ENCODE measurements around the gene RPTOR. TPM values are rescaled to one million over a fixed set of nuclear protein-coding genes. Genes with fewer than 3 reads are reported as not detected.
A peak's percentile ranks its signal among the peaks of the same experiment; 100 is the strongest.
"Not testable (repeated sequence)": the region's sequence is repeated elsewhere in the genome, so short reads cannot be mapped to it uniquely, and the experiment has no call there.

RPTOR gene
- polyA plus RNA-seq, 1 donor (not counting 4 experiments of a cell fraction or from before 2014, with no cell fraction given) = 4.0 TPM

DNA sequence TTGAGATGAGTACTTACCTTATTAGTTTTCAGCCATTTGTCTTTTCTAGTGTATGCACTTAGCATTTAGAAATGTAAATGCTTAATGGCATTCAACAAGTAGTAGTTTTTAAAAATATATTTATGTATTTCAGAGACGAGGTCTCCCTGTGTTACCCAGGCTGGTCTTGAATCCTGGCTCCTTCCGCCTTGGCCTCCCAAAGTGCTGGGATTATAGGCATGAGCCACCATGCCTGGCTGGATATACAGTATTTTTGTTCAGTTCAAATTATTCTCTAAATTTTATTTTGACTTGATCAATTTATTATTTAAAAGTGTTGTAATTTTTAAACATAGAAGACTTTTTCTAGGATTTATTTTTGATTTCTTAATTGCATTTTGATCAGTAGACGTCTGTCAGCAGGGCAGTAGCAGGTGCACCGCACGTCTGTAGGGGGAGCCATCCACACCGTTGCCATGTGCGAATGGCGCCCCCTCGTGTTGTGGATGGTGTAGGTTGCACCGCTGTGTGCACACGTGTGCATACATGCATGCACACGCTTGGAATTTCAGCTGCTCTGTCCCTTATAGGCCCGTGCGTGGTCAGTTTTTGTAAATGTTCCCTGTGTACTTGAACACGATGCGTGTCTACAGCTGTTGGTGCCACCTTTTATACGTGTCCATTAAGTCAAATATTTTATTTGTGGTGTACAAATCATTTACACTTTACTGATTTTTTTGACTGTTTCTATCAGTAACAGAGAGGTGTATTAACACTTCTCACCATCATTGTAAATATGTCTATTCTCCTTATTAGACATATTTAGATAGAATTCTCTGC lies 30.6 kb downstream of the RPTOR start:
- Histone ChIP-seq H3K36me3 (ENCODE audit: control insufficient read depth in 2 of 2, extremely low read depth in 1 of 2, insufficient read depth in 2 of 2, low read length in 2 of 2) (no peaks in the 10 kb centered on the region), H3K9me3 (ENCODE audit: control insufficient read depth, low read depth, low read length) (no peaks in the 10 kb centered on the region), H4K20me1 (ENCODE audit: control insufficient read depth, extremely low read depth, insufficient read depth, low read length) (no peaks in the 10 kb centered on the region), H3K27me3 (ENCODE audit: control insufficient read depth, extremely low read depth, insufficient read depth, low read length) (no peaks in the 10 kb centered on the region), H3K4me2 (ENCODE audit: control insufficient read depth, extremely low read depth, insufficient read depth, low read depth, low read length) (peak overlapping the region; percentile 43), H3K4me3 (ENCODE audit: control insufficient read depth in 2 of 3, extremely low read depth in 1 of 3, insufficient read depth in 2 of 3, low read depth in 1 of 3, low read length in 3 of 3) (no peak overlapping the region), H2AFZ (ENCODE audit: control insufficient read depth, low read length) (no peak overlapping the region), H3K79me2 (ENCODE audit: control insufficient read depth, insufficient read depth, low read length) (peaks cover 54% of the 10 kb centered on the region), H3K9ac (ENCODE audit: control insufficient read depth, extremely low read depth, insufficient read depth, low read length) (peak overlapping the region; percentile 19), H3K9me1 (ENCODE audit: control insufficient read depth, extremely low read depth, insufficient read depth, low read length) (no peaks in the 10 kb centered on the region), H3K4me1 (ENCODE audit: control insufficient read depth, extremely low read depth, insufficient read depth, low read length) (peaks cover 4% of the 10 kb centered on the region), H3K27ac (ENCODE audit: control insufficient read depth, insufficient read depth, low read length) (no peak overlapping the region)
- TF ChIP-seq, protein P1, sequence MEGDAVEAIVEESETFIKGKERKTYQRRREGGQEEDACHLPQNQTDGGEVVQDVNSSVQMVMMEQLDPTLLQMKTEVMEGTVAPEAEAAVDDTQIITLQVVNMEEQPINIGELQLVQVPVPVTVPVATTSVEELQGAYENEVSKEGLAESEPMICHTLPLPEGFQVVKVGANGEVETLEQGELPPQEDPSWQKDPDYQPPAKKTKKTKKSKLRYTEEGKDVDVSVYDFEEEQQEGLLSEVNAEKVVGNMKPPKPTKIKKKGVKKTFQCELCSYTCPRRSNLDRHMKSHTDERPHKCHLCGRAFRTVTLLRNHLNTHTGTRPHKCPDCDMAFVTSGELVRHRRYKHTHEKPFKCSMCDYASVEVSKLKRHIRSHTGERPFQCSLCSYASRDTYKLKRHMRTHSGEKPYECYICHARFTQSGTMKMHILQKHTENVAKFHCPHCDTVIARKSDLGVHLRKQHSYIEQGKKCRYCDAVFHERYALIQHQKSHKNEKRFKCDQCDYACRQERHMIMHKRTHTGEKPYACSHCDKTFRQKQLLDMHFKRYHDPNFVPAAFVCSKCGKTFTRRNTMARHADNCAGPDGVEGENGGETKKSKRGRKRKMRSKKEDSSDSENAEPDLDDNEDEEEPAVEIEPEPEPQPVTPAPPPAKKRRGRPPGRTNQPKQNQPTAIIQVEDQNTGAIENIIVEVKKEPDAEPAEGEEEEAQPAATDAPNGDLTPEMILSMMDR (optimal IDR thresholded peaks at IDR 0.05 in 1 of 3, IDR thresholded peaks at IDR 0.05 in 1 of 3, conservative IDR thresholded peaks at IDR 0.05 in 1 of 3; ENCODE audit: extremely low read depth in 1 of 3, insufficient read depth in 2 of 3, low read length in 3 of 3) = peak; percentile 100
- no peak for TF ChIP-seq EZH2 (IDR thresholded peaks at IDR 0.05; ENCODE audit: low read length)
- dilution Hi-C loops (cut with MboI; ENCODE audit: extremely low pct_ligation_motif_present, low sequenced_read_pairs) = no loop called here
- peak; percentile 77 for DNase-seq (ENCODE audit: low read depth, low spot score)
- FAIRE-seq = peak; percentile 77

GRCh38 chr17:80577876-80578570 lies 33.4 kb downstream of the RPTOR start:
- H3K4me2 ChIP-seq (ENCODE audit: control insufficient read depth, extremely low read depth, insufficient read depth, low read depth, low read length) = no peak overlapping the region
- no peaks in the 10 kb centered on the region for H4K20me1 ChIP-seq (ENCODE audit: control insufficient read depth, extremely low read depth, insufficient read depth, low read length)
- H3K9me1 ChIP-seq (ENCODE audit: control insufficient read depth, extremely low read depth, insufficient read depth, low read length) = no peaks in the 10 kb centered on the region
- peaks cover 4% of the 10 kb centered on the region for H3K4me1 ChIP-seq (ENCODE audit: control insufficient read depth, extremely low read depth, insufficient read depth, low read length)
- H3K36me3 ChIP-seq (ENCODE audit: control insufficient read depth in 2 of 2, extremely low read depth in 1 of 2, insufficient read depth in 2 of 2, low read length in 2 of 2) = peaks cover 0 to 2% of the 10 kb centered on the region in 2 experiments
- no peak overlapping the region for H3K27ac ChIP-seq (ENCODE audit: control insufficient read depth, insufficient read depth, low read length)
- dilution Hi-C loops (cut with MboI; ENCODE audit: extremely low pct_ligation_motif_present, low sequenced_read_pairs) = no loop called here
- no peak overlapping the region for H3K9ac ChIP-seq (ENCODE audit: control insufficient read depth, extremely low read depth, insufficient read depth, low read length)
- FAIRE-seq = no peak
- no peaks in the 10 kb centered on the region for H3K27me3 ChIP-seq (ENCODE audit: control insufficient read depth, extremely low read depth, insufficient read depth, low read length)
- peaks cover 49% of the 10 kb centered on the region for H3K79me2 ChIP-seq (ENCODE audit: control insufficient read depth, insufficient read depth, low read length)
- H3K9me3 ChIP-seq (ENCODE audit: control insufficient read depth, low read depth, low read length) = no peaks in the 10 kb centered on the region
- no peak for DNase-seq (ENCODE audit: low read depth, low spot score)
- TF ChIP-seq, protein P1 (optimal IDR thresholded peaks at IDR 0.05 in 1 of 3, IDR thresholded peaks at IDR 0.05 in 1 of 3, conservative IDR thresholded peaks at IDR 0.05 in 1 of 3; ENCODE audit: extremely low read depth in 1 of 3, insufficient read depth in 2 of 3, low read length in 3 of 3) = no peak
- TF ChIP-seq EZH2 (IDR thresholded peaks at IDR 0.05; ENCODE audit: low read length) = no peak
- H2AFZ ChIP-seq (ENCODE audit: control insufficient read depth, low read length) = no peak overlapping the region
- H3K4me3 ChIP-seq (ENCODE audit: control insufficient read depth in 2 of 3, extremely low read depth in 1 of 3, insufficient read depth in 2 of 3, low read depth in 1 of 3, low read length in 3 of 3) = no peak overlapping the region

DNA sequence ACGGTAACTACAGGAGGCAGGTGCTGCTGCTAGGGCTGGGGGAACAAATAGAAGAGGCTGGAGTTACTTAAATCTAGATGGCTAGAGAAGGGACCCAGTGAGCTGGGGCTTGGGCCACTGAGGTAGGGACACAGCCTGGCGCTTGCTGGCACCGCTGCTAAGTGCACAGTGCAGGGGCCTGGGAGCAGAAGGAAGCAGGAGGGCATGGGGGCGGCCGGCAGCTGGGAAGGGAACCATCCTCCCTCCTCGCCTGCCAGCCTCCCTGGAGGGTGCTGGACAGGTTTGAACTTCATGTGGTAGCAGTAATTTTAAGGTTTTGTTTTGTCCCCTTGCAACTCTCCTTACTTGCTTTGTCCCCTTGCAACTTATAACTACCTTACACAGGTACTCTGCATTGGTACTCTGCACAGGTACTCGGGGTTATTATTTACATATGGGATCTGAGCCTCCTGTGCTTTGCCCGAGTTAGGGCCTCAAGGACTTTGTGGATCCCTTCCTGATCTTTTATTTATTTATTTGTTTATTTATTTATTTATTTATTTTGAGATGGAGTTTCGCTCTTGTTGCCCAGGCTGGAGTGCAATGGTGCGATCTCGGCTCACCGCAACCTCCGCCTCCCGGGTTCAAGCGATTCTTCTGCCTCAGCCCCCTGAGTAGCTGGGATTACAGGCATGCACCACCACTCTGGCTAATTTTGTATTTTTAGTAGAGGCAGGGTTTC lies 34.2 kb downstream of the RPTOR start:
- FAIRE-seq; H3K27ac ChIP-seq (ENCODE audit: control insufficient read depth, insufficient read depth, low read length); H4K20me1 ChIP-seq (ENCODE audit: control insufficient read depth, extremely low read depth, insufficient read depth, low read length); H3K9ac ChIP-seq (ENCODE audit: control insufficient read depth, extremely low read depth, insufficient read depth, low read length); H2AFZ ChIP-seq (ENCODE audit: control insufficient read depth, low read length); dilution Hi-C loops (cut with MboI; ENCODE audit: extremely low pct_ligation_motif_present, low sequenced_read_pairs); H3K9me1 ChIP-seq (ENCODE audit: control insufficient read depth, extremely low read depth, insufficient read depth, low read length); H3K27me3 ChIP-seq (ENCODE audit: control insufficient read depth, extremely low read depth, insufficient read depth, low read length); H3K9me3 ChIP-seq (ENCODE audit: control insufficient read depth, low read depth, low read length); H3K4me1 ChIP-seq (ENCODE audit: control insufficient read depth, extremely low read depth, insufficient read depth, low read length); DNase-seq (ENCODE audit: low read depth, low spot score); H3K36me3 ChIP-seq (ENCODE audit: control insufficient read depth in 2 of 2, extremely low read depth in 1 of 2, insufficient read depth in 2 of 2, low read length in 2 of 2); H3K4me3 ChIP-seq (ENCODE audit: control insufficient read depth in 2 of 3, extremely low read depth in 1 of 3, insufficient read depth in 2 of 3, low read depth in 1 of 3, low read length in 3 of 3); H3K4me2 ChIP-seq (ENCODE audit: control insufficient read depth, extremely low read depth, insufficient read depth, low read depth, low read length): not testable (repeated sequence)
- H3K79me2 ChIP-seq (ENCODE audit: control insufficient read depth, insufficient read depth, low read length) = peaks cover 53% of the 10 kb centered on the region

All from keratinocyte (primary cell).